Measurements from ENCODE around the gene FEM1A.
"Not testable (repeated sequence)": the region's sequence is repeated elsewhere in the genome, so short reads cannot be mapped to it uniquely, and the experiment has no call there.

DNA sequence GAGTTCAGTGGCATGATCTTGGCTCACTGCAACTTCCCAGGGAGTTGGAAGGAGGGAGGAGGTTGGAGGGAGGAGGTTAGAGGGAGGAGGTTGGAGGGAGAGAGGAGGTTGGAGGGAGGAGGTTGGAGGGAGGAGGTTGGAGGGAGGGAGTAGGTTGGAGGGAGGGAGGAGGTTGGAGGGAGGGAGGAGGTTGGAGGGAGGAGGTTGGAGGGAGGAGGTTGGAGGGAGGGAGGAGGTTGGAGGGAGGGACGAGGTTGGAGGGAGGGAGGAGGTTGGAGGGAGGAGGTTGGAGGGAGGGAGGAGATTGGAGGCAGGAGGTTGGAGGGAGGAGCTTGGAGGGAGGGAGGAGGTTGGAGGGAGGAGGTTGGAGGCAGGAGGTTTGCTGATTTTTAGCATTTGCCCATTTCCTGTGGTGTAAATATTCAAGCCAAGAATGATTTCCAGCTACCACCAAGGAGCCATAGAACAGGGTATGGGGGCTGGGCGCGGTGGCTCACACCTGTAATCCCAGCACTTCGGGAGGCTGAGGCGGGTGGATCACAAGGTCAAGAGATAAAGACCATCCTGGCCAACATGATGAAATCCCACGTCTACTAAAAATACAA is 5.0 kb upstream of the FEM1A start:
- TF ChIP-seq POLR2A (IDR thresholded peaks at IDR 0.05; ENCODE audit: low read depth, low read length); TAF1 (IDR thresholded peaks at IDR 0.05; ENCODE audit: borderline replicate concordance, low read depth, low read length): not testable (repeated sequence)
